Measurements from ENCODE around the gene SLC39A11. TPM values are rescaled to one million over a fixed set of nuclear protein-coding genes. Genes with fewer than 3 reads are reported as not detected.

SLC39A11 gene
- polyA plus RNA-seq, 1 of the 3 experiments (the other 2 are of a cell fraction): 23.5 TPM

GRCh38 chr17:72863526-72864211, 228.8 kb downstream of the SLC39A11 start:
- Histone ChIP-seq H3K27me3 (ENCODE audit: insufficient read depth) (no peaks in the 10 kb centered on the region), H3K27ac (ENCODE audit: low read depth in 2 of 2, low read length in 1 of 2) (no peak overlapping the region), H3K9ac (no peak overlapping the region), H3K4me1 (ENCODE audit: control insufficient read depth in 1 of 2, insufficient read depth in 2 of 2, low read depth in 1 of 2, low read length in 1 of 2) (no peaks in the 10 kb centered on the region; a peak in 1 of 4 replicates), H4K20me1 (ENCODE audit: insufficient read depth) (no peaks in the 10 kb centered on the region), H3K9me3 (no peaks in the 10 kb centered on the region; the same call in 1 of the 2 replicates), H2AFZ (ENCODE audit: low read depth) (no peak overlapping the region), H3K4me3 (ENCODE audit: low read depth in 2 of 2, low read length in 1 of 2) (no peak overlapping the region), H3K9me2 (no peaks in the 10 kb centered on the region), H3K79me2 (ENCODE audit: insufficient read depth) (no peaks in the 10 kb centered on the region), H3K36me3 (replicated peaks in 1 of 2; ENCODE audit: control insufficient read depth in 1 of 2, insufficient read depth in 2 of 2, low read length in 1 of 2) (no peaks in the 10 kb centered on the region), H3F3A (replicated peaks; ENCODE audit: insufficient read depth) (no peaks in the 10 kb centered on the region), H3K4me2 (no peak overlapping the region)
- CTCF ChIA-PET: no interaction called here
- no peak for TF ChIP-seq FOSL2 (IDR thresholded peaks at IDR 0.05; ENCODE audit: borderline replicate concordance, low read depth)
- no peak for TF ChIP-seq NRF1 (IDR thresholded peaks at IDR 0.05; ENCODE audit: low read depth, low read length)
- TF ChIP-seq GABPA (IDR thresholded peaks at IDR 0.05; ENCODE audit: low read depth): no peak
- no peak for TF ChIP-seq RAD21 (IDR thresholded peaks at IDR 0.05; ENCODE audit: low read length)
- POLR2A ChIA-PET: no interaction called here
- no peak for DNase-seq
- WGBS (ENCODE audit: low lambda C conversion rate): 86% methylated on average over 11 of the region's 11 CpGs

GRCh38 chr17:72862276-72862999, 230.1 kb downstream of the SLC39A11 start:
- no peak overlapping the region for H2AFZ ChIP-seq (ENCODE audit: low read depth)
- H3K9me3 ChIP-seq: no peaks in the 10 kb centered on the region; the same call in 1 of the 2 replicates
- WGBS (ENCODE audit: low lambda C conversion rate): 68% methylated on average over 7 of the region's 7 CpGs
- H3K4me1 ChIP-seq (ENCODE audit: control insufficient read depth in 1 of 2, insufficient read depth in 2 of 2, low read depth in 1 of 2, low read length in 1 of 2): no peaks in the 10 kb centered on the region; a peak in 1 of 4 replicates
- POLR2A ChIA-PET: no interaction called here
- CTCF ChIA-PET: interaction anchor here (1.8 kb wide), 1 partner anchor 15 kb away, joined by 4 read pairs; no protein-coding TSS in a partner anchor
- TF ChIP-seq USF1 (IDR thresholded peaks at IDR 0.05; ENCODE audit: borderline replicate concordance, low read depth) (no peak), MXI1 (IDR thresholded peaks at IDR 0.05; ENCODE audit: low read depth, low read length) (no peak), TCF12 (IDR thresholded peaks at IDR 0.05) (no peak), SMC3 (IDR thresholded peaks at IDR 0.05; ENCODE audit: low read depth, low read length) (no peak), GATA2 (CRISPR knock-in tag; IDR thresholded peaks at IDR 0.05) (no peak), REST (IDR thresholded peaks at IDR 0.05; ENCODE audit: low read depth, low read length) (no peak), JUND (IDR thresholded peaks at IDR 0.05) (no peak), EZH2phosphoT487 (IDR thresholded peaks at IDR 0.05; ENCODE audit: borderline replicate concordance, low read depth) (no peak), RCOR1 (IDR thresholded peaks at IDR 0.05; ENCODE audit: low read length) (no peak), RXRA (IDR thresholded peaks at IDR 0.05; ENCODE audit: borderline replicate concordance, low read depth) (no peak), FOXJ3 (CRISPR knock-in tag; IDR thresholded peaks at IDR 0.05) (no peak), ELF1 (IDR thresholded peaks at IDR 0.05) (no peak), YY1 (IDR thresholded peaks at IDR 0.05; ENCODE audit: low read depth) (no peak), IRF3 (IDR thresholded peaks at IDR 0.05; ENCODE audit: low read depth, low read length) (no peak), NRF1 (IDR thresholded peaks at IDR 0.05; ENCODE audit: low read depth, low read length) (no peak), EP300 (IDR thresholded peaks at IDR 0.05; ENCODE audit: borderline replicate concordance in 1 of 2, low read depth in 1 of 2, low read length in 1 of 2) (no peak), SIN3A (IDR thresholded peaks at IDR 0.05; ENCODE audit: borderline replicate concordance, low read depth, low read length) (no peak)
- no peak for DNase-seq
- no peaks in the 10 kb centered on the region for H4K20me1 ChIP-seq (ENCODE audit: insufficient read depth)
- no peak overlapping the region for H3K27ac ChIP-seq (ENCODE audit: low read depth in 2 of 2, low read length in 1 of 2)
- H3K27me3 ChIP-seq (ENCODE audit: insufficient read depth): no peaks in the 10 kb centered on the region
- no peaks in the 10 kb centered on the region for H3K79me2 ChIP-seq (ENCODE audit: insufficient read depth)
- H3K4me3 ChIP-seq (ENCODE audit: low read depth in 2 of 2, low read length in 1 of 2): no peak overlapping the region
- H3K4me2 ChIP-seq: no peak overlapping the region
- no peaks in the 10 kb centered on the region for H3K9me2 ChIP-seq
- no peak overlapping the region for H3K9ac ChIP-seq
- no peaks in the 10 kb centered on the region for H3K36me3 ChIP-seq (replicated peaks in 1 of 2; ENCODE audit: control insufficient read depth in 1 of 2, insufficient read depth in 2 of 2, low read length in 1 of 2)
- no peaks in the 10 kb centered on the region for H3F3A ChIP-seq (replicated peaks; ENCODE audit: insufficient read depth)
